NCI-H748 (cell line): ENCODE results near the gene TSHZ2.
"Not testable (repeated sequence)": the region's sequence is repeated elsewhere in the genome, so short reads cannot be mapped to it uniquely, and the experiment has no call there.

ENCODE experiments used
- DNase-seq: peaks from one replicate; lab custom pipeline; 2025; ENCODE audit not compliant: unreplicated experiment; lab: John Stamatoyannopoulos, UW

TSHZ2 gene

GRCh38 chr20:53366928-53367327, 394.8 kb downstream of the TSHZ2 start:
- not testable (repeated sequence) for DNase-seq

DNA sequence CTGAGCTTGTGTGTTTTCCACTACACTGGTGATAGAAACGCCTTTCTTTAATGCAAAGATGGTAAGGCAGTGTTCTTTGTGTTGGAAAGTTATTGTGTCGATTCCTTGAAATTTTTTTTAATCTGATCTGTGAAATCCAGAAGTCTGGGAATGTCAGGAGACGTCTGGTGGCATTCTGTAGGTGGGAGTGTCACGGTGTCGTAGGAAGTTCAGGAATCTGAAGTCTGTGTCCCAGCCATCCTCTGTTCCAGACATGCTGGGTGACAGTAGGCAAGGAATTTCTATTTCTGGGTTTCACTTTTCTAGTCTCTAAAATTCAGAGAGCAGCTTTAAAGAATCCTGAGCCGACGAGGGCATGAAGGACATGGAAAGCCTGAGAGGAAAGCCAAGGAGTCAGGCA, 397.7 kb downstream of the TSHZ2 start:
- no peak for DNase-seq

DNA sequence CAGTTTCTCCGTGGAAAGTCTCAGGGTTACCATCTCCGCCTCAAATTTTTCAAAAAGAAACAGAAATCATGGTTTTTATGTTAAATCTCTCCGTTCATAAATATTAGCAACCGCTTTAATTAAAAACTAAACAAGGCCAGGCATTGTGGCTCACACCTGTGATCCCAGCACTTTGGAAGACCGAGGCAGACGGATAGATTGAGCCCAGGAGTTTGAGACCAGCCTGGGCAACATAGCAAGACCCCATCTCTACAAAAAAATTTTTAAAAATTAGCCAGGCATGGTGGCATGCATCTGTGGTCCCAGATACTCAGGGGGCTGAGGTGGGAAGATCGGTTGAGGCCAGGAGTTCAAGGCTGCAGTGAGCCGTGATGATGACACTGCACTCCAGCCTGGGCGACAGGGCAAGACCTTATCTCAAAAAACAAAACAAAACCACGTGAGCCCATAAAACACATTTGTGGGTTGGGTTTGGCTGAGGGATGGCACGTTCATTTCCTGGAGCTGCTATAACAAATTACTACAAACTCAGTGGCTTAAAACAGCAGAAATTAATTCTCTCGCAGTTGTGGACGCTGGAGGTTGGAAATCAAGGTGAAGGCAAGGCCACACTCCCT, 398.3 kb downstream of the TSHZ2 start:
- DNase-seq = no peak

- DNase-seq = no peak
Measured at GRCh38 chr20:53371216-53371615, 399.1 kb downstream of the TSHZ2 start.

DNA sequence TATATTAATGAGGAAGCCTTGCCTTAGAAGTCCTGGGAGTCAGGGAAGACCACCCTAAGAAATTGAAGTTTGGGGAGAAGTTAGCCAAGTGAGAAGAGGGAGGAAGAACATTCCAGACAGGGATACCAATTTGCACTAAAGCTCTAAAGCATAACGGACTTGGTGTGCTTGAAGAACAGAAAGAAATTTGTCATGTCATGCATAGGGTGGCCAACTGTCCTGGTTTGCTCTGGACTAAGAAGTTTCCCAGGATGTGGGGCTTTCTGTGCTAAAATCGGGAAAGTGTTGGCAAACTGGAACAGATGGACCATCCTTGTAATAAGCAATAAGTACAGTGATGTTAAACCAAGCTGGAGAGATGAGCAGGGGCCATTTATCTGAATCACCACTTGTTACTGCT, 403.9 kb downstream of the TSHZ2 start:
- DNase-seq = no peak

GRCh38 chr20:53379014-53379832, 407.1 kb downstream of the TSHZ2 start:
- DNase-seq = no peak

GRCh38 chr20:53379833-53380120, 407.6 kb downstream of the TSHZ2 start:
- no peak for DNase-seq

GRCh38 chr20:53381568-53382262, 409.6 kb downstream of the TSHZ2 start:
- DNase-seq = no peak

- no peak for DNase-seq
Measured at GRCh38 chr20:53382263-53382844, 410.2 kb downstream of the TSHZ2 start.

DNA sequence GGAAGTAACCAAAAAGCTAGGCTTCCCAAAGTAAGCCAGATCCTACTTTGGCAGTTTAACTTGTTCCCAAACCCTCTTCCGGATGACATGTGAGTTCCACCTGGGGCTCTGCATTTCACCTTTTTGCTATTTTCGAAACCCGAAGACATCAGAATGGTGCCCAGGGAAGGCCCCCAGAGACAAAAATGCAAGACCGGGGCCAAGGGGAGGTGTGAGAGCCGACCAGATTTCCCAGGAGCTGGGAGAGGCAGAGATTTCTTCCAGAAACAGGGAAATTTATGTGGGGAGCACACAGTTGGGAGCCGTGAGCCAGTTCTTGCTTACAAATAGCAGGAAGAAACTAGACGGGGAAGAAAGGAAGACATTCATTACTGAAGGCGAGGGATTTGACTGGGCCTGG, 411.8 kb downstream of the TSHZ2 start:
- no peak for DNase-seq

- no peak for DNase-seq
Measured at GRCh38 chr20:53384392-53384791, 412.2 kb downstream of the TSHZ2 start.

DNA sequence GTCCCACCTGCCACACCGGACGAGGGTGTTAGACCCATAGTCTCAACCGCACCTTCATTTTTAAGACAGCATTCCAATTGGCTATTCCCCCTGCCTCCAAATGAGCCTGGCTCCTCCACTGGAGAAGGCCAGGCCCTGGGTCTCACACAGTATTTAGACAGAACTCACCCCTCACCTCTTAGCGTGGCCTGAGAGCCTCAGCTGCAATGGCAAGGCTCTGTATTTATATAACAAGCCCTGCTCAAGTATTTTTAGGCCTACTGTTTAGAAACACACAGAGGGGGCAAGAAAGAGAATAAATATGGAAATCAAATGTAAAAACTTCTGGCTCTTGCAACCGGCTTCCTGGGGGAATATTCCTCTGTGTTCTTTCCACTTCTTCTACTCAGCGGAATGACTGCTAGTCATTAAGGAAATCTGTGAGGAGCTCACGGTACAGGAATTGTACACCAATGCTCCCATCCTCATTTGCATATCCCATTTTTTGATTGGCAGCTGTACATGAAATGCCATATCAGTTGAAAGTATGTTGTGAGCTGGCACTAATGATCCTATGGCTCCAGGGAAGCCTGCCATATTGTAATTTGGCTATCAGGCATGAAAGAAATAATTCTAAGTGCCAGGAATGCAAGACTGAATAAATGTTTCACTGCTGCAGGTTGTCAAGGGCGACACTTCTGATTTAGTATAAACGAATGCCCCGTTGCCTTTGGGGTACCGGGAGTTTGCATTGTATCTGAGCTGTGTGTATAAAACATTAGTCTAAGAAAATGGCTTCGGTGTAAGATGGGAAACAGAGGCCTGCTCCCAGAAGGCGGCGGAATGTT, 414.0 kb downstream of the TSHZ2 start:
- no peak for DNase-seq

GRCh38 chr20:53387983-53388675, 416.0 kb downstream of the TSHZ2 start:
- DNase-seq = no peak

DNA sequence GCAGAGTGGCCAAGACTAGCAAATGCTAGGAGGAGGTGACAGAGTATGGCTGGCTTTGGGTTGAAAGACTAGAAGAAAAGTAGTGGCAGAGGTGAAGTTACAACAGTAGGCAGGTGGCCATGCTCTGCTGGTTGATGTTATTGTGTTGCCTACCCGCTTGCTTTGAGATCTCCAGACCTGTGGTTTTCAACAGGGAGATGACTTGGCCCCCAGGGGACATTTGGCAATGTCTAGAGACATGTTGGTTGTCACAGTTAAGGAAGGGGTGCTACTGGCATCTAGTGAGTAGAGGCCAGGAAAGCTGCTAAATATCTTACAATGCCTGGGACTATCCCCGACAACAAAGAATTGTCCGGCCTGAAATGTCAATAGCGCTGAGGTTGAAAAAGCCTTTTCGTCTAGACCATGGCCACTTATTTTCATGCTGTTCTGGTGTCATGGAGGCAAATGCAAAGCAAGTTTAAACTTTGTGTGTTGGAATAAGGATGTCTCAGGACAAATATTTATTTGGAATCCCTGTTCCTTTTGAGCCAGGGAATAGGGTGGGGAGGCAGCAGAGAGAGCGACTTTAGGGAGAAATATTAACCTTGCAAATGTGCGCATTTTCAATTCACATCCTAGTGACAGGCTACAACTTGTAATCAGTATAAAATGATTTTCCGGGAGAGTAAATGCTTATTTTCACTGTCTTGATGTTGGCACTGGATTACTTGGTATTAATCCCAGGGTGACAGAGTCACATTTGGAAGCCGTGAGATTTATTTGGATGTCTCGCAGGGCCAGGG, 417.6 kb downstream of the TSHZ2 start:
- no peak for DNase-seq

GRCh38 chr20:53390770-53391169, 418.6 kb downstream of the TSHZ2 start:
- DNase-seq = no peak

DNA sequence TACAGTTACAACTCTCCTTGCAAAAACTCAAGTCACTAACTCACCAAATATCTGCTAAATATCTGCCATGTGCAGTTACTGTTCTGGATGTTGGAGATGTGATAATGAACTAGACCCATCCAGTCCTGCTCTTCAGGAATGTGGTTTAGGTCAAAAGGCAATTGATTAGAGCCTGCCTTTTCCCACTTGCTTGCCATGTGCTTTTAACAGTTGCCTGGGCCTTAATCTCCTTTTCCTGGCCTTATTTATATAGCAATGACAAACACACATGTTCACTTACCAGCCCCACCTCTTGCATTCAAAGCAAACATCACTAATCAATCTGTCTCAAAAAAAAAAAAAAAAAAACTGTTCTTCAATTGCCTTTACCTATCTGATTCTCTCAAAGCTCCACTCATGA, 422.3 kb downstream of the TSHZ2 start:
- no peak for DNase-seq

DNA sequence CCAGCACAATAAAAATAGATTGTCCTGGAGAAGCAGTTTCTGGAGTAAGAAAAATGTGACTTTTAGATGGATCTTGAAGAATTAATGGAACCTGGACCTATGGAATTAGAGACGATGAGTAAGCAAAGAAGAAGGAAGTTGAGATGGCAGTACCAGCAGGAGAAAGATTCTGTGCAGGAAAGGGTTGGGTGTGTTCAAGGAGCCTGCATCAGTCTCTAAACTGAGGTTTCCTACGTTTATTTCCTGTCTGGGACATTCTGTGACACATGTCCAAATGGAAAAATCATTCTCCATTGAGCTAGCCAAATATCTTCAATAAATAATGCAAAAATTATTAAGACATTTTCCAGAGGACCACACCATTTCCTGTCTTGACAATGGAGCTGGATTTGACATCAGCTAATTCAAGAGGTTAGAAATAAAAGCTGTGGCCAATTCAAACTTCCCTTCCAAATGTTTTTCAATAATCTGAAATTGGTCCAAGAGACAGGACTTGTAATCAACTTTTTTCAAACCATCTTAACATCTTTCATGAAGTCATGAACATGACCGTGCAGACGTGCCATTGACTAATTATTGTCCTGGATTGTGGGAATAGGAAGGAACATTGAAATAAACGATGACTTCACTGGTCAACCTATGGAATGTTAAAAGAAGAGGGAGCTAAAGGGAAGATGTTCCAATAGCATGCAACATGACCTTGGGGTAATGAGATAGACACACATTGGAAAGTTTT, 423.2 kb downstream of the TSHZ2 start:
- no peak for DNase-seq

GRCh38 chr20:53399083-53399482, 426.9 kb downstream of the TSHZ2 start:
- no peak for DNase-seq
